Spinal cord (tissue), 10 donors: Measurements from ENCODE around the gene CYB561D2. TPM values are rescaled to one million over a fixed set of nuclear protein-coding genes. Genes with fewer than 3 reads are reported as not detected.

Experiments
- DNase-seq, 6 donors: peaks; one replicate each; pipeline versions ENCODE4 v3.0.0 to v3.0.0-alpha.2; 2013 to 2015; ENCODE audit warnings: low spot score in 6 of 6, low read depth in 4 of 6
- H3K27ac ChIP-seq: one replicate; pipeline ENCODE4 v1.5.1; 2013; ENCODE audit warnings: low read depth, low read length, control low read depth
- H3K27me3 ChIP-seq: one replicate; pipeline ENCODE4 v1.6.1; 2013; ENCODE audit warnings: low read length; ENCODE audit not compliant: control insufficient read depth, insufficient read depth
- H3K36me3 ChIP-seq: one replicate; pipeline ENCODE4 v1.6.1; 2013; ENCODE audit warnings: low read length; ENCODE audit not compliant: control insufficient read depth, insufficient read depth
- H3K4me1 ChIP-seq: one replicate; pipeline ENCODE4 v1.6.1; 2013; ENCODE audit warnings: low read length; ENCODE audit not compliant: control insufficient read depth, insufficient read depth
- H3K4me3 ChIP-seq: one replicate; pipeline ENCODE4 v1.5.1; 2013; ENCODE audit warnings: low read depth, low read length, control low read depth
- H3K9me3 ChIP-seq: one replicate; pipeline ENCODE4 v1.6.1; 2013; ENCODE audit warnings: low read length; ENCODE audit not compliant: control insufficient read depth, insufficient read depth
- WGBS: methylation state at CpG from one replicate; pipeline ENCODE4 v1.1.5; 2013; ENCODE audit warnings: missing lambda C conversion rate; ENCODE audit not compliant: insufficient coverage; 5-methylcytosine and 5-hydroxymethylcytosine counted together
- polyA plus RNA-seq, 2 donors: library from polyadenylated mRNA; unstranded; fragments of 120-200 nt; gene quantifications; one replicate each; pipeline ENCODE4 v1.2.1, GENCODE V29; 2013; ENCODE audit not compliant: insufficient read length in 2 of 2
- total RNA-seq, 2 donors: library from RNA; depleted of rRNA in 1 of 2; stranded (reverse); fragments of 120-200 nt in 1 of 2; fragments of >200 nt in 1 of 2; gene quantifications; one replicate each; pipeline versions ENCODE4 v1.2.3 to v1.2.4, GENCODE V29; 2013 to 2014
- donor health status: healthy.

CYB561D2 gene
- total and polyA plus RNA-seq, 4 donors: 14.8 to 16.1 (median 15.4) TPM

- peaks cover 33% of the 10 kb centered on the region for H3K4me1 ChIP-seq
- 99% methylated on average over 19 of the region's 19 CpGs for WGBS
Measured at GRCh38 chr3:50331364-50331907, 19.2 kb upstream of the CYB561D2 start.

GRCh38 chr3:50333744-50334328 lies 16.8 kb upstream of the CYB561D2 start:
- WGBS: 84% methylated on average over 5 of the region's 12 CpGs
- Histone ChIP-seq H3K9me3 (no peaks in the 10 kb centered on the region), H3K4me1 (peaks cover 32% of the 10 kb centered on the region), H3K27me3 (no peaks in the 10 kb centered on the region), H3K27ac (peak overlapping the region; percentile 29), H3K36me3 (peaks cover 40% of the 10 kb centered on the region), H3K4me3 (no peak overlapping the region)
- no peak for DNase-seq

More at GRCh38 chr3:50331364-50331907, 19.2 kb upstream of the CYB561D2 start:
- no peak overlapping the region for H3K27ac ChIP-seq
- no peak for DNase-seq
- H3K9me3 ChIP-seq: no peaks in the 10 kb centered on the region
- H3K36me3 ChIP-seq: peaks cover 43% of the 10 kb centered on the region
- H3K27me3 ChIP-seq: no peaks in the 10 kb centered on the region
- no peak overlapping the region for H3K4me3 ChIP-seq

- 79% methylated on average over 5 of the region's 5 CpGs for WGBS
- Histone ChIP-seq H3K27ac (peak overlapping the region; percentile 29), H3K9me3 (no peaks in the 10 kb centered on the region), H3K4me1 (peaks cover 33% of the 10 kb centered on the region), H3K4me3 (no peak overlapping the region), H3K36me3 (peaks cover 35% of the 10 kb centered on the region), H3K27me3 (no peaks in the 10 kb centered on the region)
- DNase-seq: no peak
Measured at GRCh38 chr3:50334339-50335075, 16.2 kb upstream of the CYB561D2 start.

- DNase-seq: peak in 1 of 6 donors; percentile 34
- no peaks in the 10 kb centered on the region for H3K9me3 ChIP-seq
- 0% methylated on average over 31 of the region's 31 CpGs for WGBS
- peak overlapping the region; percentile 85 for H3K4me3 ChIP-seq
- H3K27ac ChIP-seq: peak overlapping the region; percentile 95
- peaks cover 51% of the 10 kb centered on the region for H3K4me1 ChIP-seq
- H3K36me3 ChIP-seq: peaks cover 21% of the 10 kb centered on the region
- peaks cover 13% of the 10 kb centered on the region for H3K27me3 ChIP-seq
Measured at GRCh38 chr3:50336452-50337174, 14.0 kb upstream of the CYB561D2 start.

- peak overlapping the region; percentile 95 for H3K27ac ChIP-seq
- H3K4me1 ChIP-seq: peaks cover 53% of the 10 kb centered on the region
- no peaks in the 10 kb centered on the region for H3K9me3 ChIP-seq
- H3K36me3 ChIP-seq: peaks cover 20% of the 10 kb centered on the region
- peak; percentile 92 to 99 (median 96) for DNase-seq
- WGBS: under 1% methylated on average over 79 of the region's 79 CpGs
- H3K27me3 ChIP-seq: peaks cover 16% of the 10 kb centered on the region
- H3K4me3 ChIP-seq: peak overlapping the region; percentile 85
Measured at GRCh38 chr3:50337175-50337861, 13.3 kb upstream of the CYB561D2 start.

- no peak for DNase-seq
- no peaks in the 10 kb centered on the region for H3K9me3 ChIP-seq
- no peak overlapping the region for H3K4me3 ChIP-seq
- peaks cover 23% of the 10 kb centered on the region for H3K36me3 ChIP-seq
- H3K27me3 ChIP-seq: peaks cover 16% of the 10 kb centered on the region
- H3K4me1 ChIP-seq: peaks cover 56% of the 10 kb centered on the region
- WGBS: 87% methylated on average over 5 of the region's 5 CpGs
- peak overlapping the region; percentile 54 for H3K27ac ChIP-seq
Measured at GRCh38 chr3:50338965-50339364, 11.7 kb upstream of the CYB561D2 start.

- H3K4me3 ChIP-seq: peak overlapping the region; percentile 40
- H3K27ac ChIP-seq: peak overlapping the region; percentile 27
- H3K9me3 ChIP-seq: no peaks in the 10 kb centered on the region
- H3K4me1 ChIP-seq: peaks cover 56% of the 10 kb centered on the region
- 85% methylated on average over 10 of the region's 14 CpGs for WGBS
- DNase-seq: no peak
- peaks cover 16% of the 10 kb centered on the region for H3K27me3 ChIP-seq
- peaks cover 23% of the 10 kb centered on the region for H3K36me3 ChIP-seq
Measured at GRCh38 chr3:50339485-50340146, 11.0 kb upstream of the CYB561D2 start.

GRCh38 chr3:50340147-50340447 lies 10.6 kb upstream of the CYB561D2 start:
- peak overlapping the region; percentile 40 for H3K4me3 ChIP-seq
- H3K27me3 ChIP-seq: peaks cover 17% of the 10 kb centered on the region
- 34% methylated on average over 8 of the region's 9 CpGs for WGBS
- peak overlapping the region; percentile 27 for H3K27ac ChIP-seq
- H3K9me3 ChIP-seq: no peaks in the 10 kb centered on the region
- H3K36me3 ChIP-seq: peaks cover 23% of the 10 kb centered on the region
- peaks cover 58% of the 10 kb centered on the region for H3K4me1 ChIP-seq
- no peak for DNase-seq
